ENCODE results near the gene BANF2.
"Not testable (repeated sequence)": the region's sequence is repeated elsewhere in the genome, so short reads cannot be mapped to it uniquely, and the experiment has no call there.

GRCh38 chr20:17707951-17708350 is 8.2 kb downstream of the BANF2 start:
- not testable (repeated sequence) for TF ChIP-seq CTCF (IDR thresholded peaks at IDR 0.05); ZFX (IDR thresholded peaks at IDR 0.05; ENCODE audit: borderline replicate concordance)

Measured in 22Rv1 (cell line).